ENCODE measurements around the gene SHF. TPM values are rescaled to one million over a fixed set of nuclear protein-coding genes. Genes with fewer than 3 reads are reported as not detected.

Gene SHF
- total RNA-seq, 1 experiment from 2014 or later = 42.9 TPM

- Histone ChIP-seq H3K27ac (ENCODE audit: low read depth, low read length, poor library complexity, severe bottlenecking) (no peak overlapping the region), H3K27me3 (replicated peaks; ENCODE audit: insufficient read depth, low read depth, low read length, poor library complexity) (no peaks in the 10 kb centered on the region), H3K9me3 (ENCODE audit: low read depth, low read length, poor library complexity, severe bottlenecking) (peaks cover 6% of the 10 kb centered on the region), H3K36me3 (ENCODE audit: insufficient read depth, low read length, poor library complexity, severe bottlenecking) (no peaks in the 10 kb centered on the region), H3K4me1 (ENCODE audit: insufficient read depth, low read length, poor library complexity, severe bottlenecking) (no peaks in the 10 kb centered on the region), H3K4me3 (ENCODE audit: low read depth, low read length, poor library complexity, severe bottlenecking) (no peak overlapping the region)
- no TSS peak for BruUV-seq (replicated peaks)
- DNase-seq (ENCODE audit: low spot score) = no peak
- TF ChIP-seq CTCF (conservative IDR thresholded peaks at IDR 0.05; ENCODE audit: low read depth, low read length) (no peak), EZH2 (IDR thresholded peaks at IDR 0.05; ENCODE audit: borderline replicate concordance, low read depth, low read length, poor library complexity, severe bottlenecking) (no peak)
- intact Hi-C loops (cut with micrococcal nuclease; ENCODE audit: unreplicated experiment) = no loop called here
- ChIA-PET CTCF (no interaction called here), POLR2A (ENCODE audit: low non-redundant PET) (no interaction called here)
These were observed 44.2 kb upstream of the SHF start for GRCh38 chr15:45231864-45232562.

GRCh38 chr15:45231132-45231531 is 43.4 kb upstream of the SHF start:
- TF ChIP-seq CTCF (conservative IDR thresholded peaks at IDR 0.05; ENCODE audit: low read depth, low read length) (no peak), EZH2 (IDR thresholded peaks at IDR 0.05; ENCODE audit: borderline replicate concordance, low read depth, low read length, poor library complexity, severe bottlenecking) (no peak)
- DNase-seq (ENCODE audit: low spot score) = no peak
- intact Hi-C loops (cut with micrococcal nuclease; ENCODE audit: unreplicated experiment) = no loop called here
- no peaks in the 10 kb centered on the region for H3K27me3 ChIP-seq (replicated peaks; ENCODE audit: insufficient read depth, low read depth, low read length, poor library complexity)
- ChIA-PET POLR2A (ENCODE audit: low non-redundant PET) (no interaction called here), CTCF (no interaction called here)
- H3K27ac ChIP-seq (ENCODE audit: low read depth, low read length, poor library complexity, severe bottlenecking) = no peak overlapping the region
- H3K9me3 ChIP-seq (ENCODE audit: low read depth, low read length, poor library complexity, severe bottlenecking) = peaks cover 6% of the 10 kb centered on the region
- H3K36me3 ChIP-seq (ENCODE audit: insufficient read depth, low read length, poor library complexity, severe bottlenecking) = no peaks in the 10 kb centered on the region
- BruUV-seq (replicated peaks) = no TSS peak
- H3K4me3 ChIP-seq (ENCODE audit: low read depth, low read length, poor library complexity, severe bottlenecking) = no peak overlapping the region
- H3K4me1 ChIP-seq (ENCODE audit: insufficient read depth, low read length, poor library complexity, severe bottlenecking) = no peaks in the 10 kb centered on the region

GRCh38 chr15:45230245-45230965 is 42.6 kb upstream of the SHF start:
- Histone ChIP-seq H3K27ac (ENCODE audit: low read depth, low read length, poor library complexity, severe bottlenecking) (no peak overlapping the region), H3K4me3 (ENCODE audit: low read depth, low read length, poor library complexity, severe bottlenecking) (no peak overlapping the region), H3K4me1 (ENCODE audit: insufficient read depth, low read length, poor library complexity, severe bottlenecking) (no peaks in the 10 kb centered on the region), H3K9me3 (ENCODE audit: low read depth, low read length, poor library complexity, severe bottlenecking) (peaks cover 6% of the 10 kb centered on the region), H3K27me3 (replicated peaks; ENCODE audit: insufficient read depth, low read depth, low read length, poor library complexity) (no peaks in the 10 kb centered on the region), H3K36me3 (ENCODE audit: insufficient read depth, low read length, poor library complexity, severe bottlenecking) (no peaks in the 10 kb centered on the region)
- TF ChIP-seq EZH2 (IDR thresholded peaks at IDR 0.05; ENCODE audit: borderline replicate concordance, low read depth, low read length, poor library complexity, severe bottlenecking) = no peak
- no peak for TF ChIP-seq CTCF (conservative IDR thresholded peaks at IDR 0.05; ENCODE audit: low read depth, low read length)
- ChIA-PET CTCF (no interaction called here), POLR2A (ENCODE audit: low non-redundant PET) (no interaction called here)
- BruUV-seq (replicated peaks) = no TSS peak
- intact Hi-C loops (cut with micrococcal nuclease; ENCODE audit: unreplicated experiment) = no loop called here
- DNase-seq (ENCODE audit: low spot score) = no peak
